NOMO-1 (cell line): Measurements from ENCODE around the gene SGMS1.
A peak's percentile ranks its signal among the peaks of the same experiment; 100 is the strongest.
"Not testable (repeated sequence)": the region's sequence is repeated elsewhere in the genome, so short reads cannot be mapped to it uniquely, and the experiment has no call there.

ENCODE experiments used
- DNase-seq, 2 experiments: peaks; one replicate each; lab custom pipeline; 2025; ENCODE audit not compliant: unreplicated experiment in 2 of 2; lab: John Stamatoyannopoulos, UW

SGMS1 gene

DNA sequence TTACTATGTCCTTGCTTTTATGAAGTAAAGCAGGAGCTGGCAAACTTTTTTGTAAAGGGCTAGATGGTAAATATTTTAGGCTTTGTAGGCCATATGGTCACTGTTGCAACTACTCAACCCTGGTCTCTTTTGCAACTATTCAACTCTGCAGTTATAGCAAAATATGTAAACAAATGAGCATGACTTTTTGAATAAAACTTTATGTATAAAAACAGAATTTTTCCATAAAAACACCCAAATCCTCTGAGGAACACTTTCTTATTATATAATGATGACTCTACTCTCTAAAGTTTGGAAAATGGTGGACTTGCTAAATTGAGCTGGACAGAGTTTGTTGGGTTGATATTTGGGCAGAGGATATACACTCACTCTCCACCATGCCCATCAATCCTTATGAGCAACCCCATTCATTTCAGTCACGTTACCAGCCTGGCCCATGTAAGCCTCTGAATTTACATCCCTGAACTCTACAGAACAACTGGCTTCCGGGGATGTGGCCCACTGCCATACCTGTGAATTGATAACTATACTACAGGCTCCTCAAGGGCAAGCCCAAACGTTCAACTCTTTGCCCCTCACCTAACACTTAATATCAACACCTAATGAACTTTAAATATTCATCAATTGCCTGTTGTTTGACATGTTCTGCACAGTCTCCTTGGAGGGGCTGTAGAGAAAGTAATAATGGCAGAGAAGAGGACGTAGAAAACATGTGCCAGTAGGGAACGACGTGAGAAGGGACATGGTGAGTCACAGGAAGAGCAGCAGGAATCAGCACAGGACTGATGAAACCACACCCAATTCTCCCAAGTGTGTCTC, 37.6 kb downstream of the SGMS1 start:
- DNase-seq = no peak

DNA sequence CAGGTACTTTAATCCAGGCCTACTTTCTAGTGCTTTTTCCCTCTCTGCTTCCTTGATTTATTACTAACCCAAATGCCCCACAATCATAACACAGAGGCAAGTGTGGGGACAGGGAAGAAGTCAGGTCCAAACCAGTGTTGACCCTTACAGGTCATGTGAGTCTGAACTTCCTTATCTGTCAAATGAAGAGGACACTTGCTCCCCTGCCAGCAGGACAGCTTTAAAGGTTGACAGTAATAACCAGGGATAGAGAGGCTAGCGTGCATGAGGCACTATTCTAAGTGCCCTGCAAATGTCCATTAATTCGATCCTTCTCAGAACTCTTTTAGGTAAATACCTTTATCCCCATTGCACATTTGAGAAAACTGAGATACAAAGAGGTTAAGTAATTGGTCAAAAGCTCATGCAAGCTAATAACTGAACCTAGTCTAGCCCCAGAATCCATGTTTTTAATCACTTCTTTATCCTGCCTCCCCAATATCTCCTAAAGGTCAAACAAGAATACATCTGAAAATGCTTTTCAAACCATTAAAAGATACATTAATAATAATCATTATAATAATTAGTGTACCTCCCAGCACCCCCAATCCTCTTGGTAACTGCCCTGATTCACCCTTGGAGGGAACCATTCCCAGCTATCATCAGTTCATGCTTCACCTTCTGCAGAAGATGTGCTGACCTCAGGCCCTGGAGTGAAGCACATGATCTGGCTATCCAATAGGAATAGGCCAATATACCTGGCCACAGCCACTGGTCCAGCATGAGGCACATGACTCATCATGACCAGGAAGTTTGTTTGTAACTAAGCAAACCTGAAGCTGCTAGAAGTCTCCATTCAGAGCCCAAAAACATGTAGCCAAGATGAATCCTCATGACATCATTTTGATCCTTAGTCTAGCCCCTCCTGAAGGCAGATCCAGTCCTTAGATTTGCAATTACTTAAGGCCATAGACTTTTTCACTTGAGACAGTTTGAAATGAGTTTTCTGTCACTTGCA, 40.7 kb downstream of the SGMS1 start:
- DNase-seq = no peak

DNA sequence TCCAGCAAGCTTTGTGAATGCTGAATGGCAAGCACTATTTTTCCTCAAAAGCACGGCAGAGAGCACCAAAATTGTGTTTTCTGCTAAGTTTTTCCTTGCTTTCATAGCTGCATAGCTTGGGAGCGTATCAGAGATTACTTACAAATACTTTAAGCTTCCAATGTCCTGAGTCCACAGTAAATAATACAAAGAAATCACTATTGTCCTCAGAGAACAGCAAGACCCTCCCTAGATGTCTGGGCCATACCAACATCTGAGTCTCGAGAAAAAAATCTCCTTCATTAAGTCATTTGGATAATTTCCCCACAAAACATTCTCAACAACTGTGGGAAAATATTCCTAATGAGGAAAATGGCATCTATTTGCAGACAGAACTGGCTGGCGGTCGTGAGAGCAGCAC, 41.7 kb downstream of the SGMS1 start:
- no peak for DNase-seq

DNA sequence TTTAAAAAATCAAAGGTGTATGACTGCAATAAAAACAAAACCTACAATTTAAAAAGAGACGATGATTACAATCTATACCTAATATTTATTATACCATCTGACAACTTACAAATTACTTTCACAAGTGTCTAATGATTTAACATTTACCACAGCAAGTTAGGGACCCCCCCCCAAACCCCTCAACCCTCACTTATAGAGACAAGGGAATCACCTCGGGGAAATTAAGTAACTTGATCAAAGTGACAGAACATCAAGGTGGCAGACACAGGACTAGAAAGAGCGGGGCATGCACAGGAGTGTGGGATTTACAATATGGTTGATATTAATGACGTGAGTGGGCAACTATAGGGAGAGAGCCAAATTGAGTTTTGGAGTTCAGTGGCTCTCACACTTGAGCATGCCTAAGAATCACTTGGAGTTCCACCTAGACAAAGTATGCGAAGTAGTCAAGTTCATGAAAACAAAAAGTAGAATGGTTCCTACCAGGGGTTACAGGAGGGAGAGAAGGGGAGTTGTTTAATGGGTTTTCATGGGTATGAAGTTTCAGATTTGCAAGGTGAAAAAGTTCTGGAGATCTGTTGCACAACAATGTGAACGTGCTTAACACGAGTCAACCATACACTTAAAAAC, 43.4 kb downstream of the SGMS1 start:
- no peak for DNase-seq

DNA sequence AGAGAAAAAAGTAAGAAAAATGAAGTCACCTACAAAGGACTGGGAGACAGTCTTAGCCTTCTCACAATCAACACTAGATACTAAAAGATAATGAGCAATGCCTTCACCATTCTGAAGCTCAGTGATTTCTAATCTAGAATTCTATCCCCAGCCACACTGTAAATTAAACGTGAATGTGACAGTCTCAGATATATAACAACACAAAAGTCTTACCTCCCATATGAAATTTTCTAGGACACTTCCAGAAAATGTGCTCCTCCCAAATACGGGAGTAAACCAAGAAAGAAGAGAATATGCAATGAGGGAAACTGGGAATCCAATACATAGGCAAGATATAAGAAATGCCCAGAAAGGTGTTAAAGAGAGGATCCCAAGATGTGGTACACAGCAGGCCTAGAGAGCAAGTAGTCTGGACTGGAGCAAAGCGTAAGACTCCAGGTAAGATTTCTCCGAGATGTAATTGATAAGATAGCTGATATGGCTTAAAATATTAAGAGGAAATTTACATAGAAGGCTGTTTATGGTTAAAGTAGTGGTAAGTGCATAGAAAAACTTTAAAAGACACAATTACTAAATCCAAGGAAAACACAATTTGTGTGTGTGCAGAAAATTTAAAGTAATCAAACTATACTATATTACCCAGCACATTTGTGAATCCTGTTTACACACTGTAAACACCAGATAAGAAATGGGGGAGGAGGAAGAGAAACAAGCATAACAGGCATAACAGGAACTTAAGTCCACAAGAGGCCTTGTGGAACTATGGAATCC, 44.1 kb downstream of the SGMS1 start:
- DNase-seq = no peak

DNA sequence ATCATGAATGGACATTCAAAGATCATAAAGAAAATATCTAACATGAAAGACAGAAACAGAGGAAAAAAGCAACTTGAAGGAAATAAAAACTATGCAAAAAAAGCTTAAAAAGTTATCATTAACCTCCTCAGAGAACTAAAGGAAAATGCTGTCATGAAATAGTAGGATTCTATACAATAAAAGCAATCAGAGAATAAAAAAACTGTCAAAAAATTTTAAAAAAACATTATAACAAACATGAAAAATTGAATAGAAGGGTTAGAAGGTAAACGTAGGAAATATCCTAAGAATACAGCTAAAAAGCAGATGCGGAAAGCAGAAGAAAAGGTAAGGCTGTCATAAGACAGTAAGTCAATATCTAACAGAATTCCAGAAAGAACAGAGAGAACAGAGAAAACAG, 44.8 kb downstream of the SGMS1 start:
- DNase-seq = no peak

DNA sequence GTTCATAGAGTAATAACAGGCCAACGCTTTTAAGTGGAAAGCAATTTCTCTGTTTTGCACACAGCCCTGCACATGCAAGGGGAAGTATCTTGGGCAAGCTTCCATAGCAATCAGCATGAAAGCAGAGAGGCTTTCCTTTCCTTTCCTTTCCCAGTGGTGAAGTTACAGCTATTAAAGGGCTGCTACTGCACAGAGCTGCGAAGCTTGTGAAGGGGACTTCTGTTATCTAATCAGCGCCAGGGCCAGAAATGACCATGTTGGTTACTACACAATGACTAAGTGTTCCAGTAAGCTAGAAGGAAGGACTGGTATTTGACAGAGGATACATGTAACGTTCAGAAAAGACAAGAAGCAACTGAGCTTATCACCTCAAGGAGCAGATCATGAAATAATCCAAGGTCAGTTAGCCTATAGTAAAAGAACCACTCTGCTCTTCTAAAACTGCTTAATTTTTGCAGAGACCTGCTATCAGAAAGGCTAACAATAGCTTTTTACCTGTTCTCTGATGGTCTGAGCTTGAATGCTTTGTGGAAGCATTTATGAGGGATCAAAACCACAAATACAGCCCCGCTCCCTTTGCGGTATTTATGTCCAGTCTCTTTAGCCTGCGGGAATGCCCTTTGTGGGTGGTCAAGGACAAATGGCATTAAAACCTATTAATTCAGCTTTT, 45.9 kb downstream of the SGMS1 start:
- DNase-seq = peak; percentile 35 to 68

DNA sequence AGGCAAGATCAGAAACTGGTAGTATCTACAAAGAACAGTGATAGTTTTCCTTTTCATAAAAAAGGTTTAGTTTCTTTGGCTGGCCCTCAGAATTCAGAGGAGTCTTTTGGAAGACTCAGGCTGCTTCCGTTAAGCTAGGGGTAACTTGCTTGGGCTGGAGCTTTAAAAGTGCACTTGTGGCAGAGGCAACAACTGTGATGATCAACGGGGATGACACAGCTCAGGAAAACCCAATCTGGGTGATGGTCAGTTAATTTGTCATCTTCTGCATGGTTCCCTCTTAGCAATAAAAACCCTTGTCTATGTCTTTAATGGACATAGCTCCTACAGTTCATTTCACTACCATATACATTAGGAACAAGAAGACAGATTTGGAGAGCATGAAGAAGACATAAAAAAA, 46.7 kb downstream of the SGMS1 start:
- no peak for DNase-seq

DNA sequence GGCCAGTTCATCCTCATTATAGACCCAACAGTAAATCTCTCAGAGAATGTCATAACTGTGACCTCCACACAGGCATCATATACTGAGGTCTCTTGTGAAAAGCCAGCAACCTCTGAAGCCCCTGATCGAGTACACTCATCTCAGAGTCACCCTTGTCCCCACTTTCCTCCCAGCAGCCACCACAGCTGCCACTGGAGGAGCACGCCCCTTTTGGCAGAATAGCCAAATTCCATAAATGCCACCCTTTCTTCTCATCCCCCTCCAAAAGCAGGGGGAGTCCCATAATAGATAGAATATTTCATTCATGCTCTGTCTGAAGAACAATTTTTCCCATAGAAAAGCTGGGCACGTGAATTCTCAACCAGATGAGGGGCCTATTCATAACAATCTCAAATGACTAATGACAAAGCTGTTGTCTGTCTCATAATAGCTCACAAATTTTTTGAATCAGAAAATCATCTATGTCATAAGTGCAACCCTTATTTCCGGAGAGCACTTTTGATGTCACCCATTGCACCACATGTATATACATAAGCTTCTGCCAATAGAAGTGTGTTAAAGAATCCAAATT, 47.4 kb downstream of the SGMS1 start:
- DNase-seq = no peak

DNA sequence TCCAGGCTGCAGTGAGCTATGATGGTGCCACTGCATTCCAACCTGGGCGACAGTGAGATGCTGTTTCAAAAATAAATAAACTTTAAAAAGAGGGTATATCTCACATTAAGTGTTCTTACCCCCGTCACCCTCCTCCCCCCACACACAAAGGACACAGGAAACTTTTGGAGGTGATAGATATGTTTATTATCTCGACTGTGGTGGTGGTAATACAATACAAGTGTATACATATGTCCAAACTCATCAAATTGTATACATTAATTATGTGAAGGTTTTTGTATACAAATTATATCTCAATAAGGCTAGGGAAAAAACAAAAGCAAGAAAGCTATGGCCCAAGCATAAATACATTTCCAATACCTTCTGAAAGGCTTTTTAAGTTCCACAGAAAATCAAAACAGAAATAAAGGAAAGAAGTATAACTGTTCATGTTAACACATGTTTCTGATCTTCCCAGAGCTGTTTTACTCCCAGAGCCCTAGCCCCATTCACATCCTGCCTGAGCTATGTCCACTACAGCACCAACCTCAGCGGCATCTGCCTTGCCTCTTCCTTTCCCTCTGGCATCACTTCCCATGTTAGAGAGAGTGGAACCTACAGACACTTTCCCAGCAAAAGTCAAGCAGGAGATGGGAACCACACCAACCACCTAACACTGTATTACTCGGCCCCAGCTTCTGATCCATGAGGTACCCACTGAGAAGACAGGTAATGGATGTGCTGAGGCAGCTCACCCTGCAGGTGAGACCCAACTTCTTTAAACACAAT, 48.1 kb downstream of the SGMS1 start:
- no peak for DNase-seq

DNA sequence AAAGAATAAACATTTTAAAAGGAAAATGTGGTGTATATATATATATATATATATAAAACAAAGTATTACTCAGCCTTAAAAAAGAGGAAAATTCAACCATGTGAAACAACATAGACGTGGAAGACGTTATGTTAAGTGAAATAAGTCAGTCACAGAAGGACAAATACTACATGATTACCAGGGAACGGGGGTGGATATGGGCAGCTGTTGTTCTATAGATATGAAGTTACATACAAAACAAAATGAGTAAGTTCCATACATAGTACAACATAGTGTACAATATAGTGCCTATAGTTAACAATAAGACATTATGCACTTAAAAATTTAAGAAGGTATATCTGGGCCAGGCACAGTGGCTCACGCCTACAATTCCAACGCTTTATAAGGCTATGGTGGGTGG, 48.8 kb downstream of the SGMS1 start:
- DNase-seq = no peak

DNA sequence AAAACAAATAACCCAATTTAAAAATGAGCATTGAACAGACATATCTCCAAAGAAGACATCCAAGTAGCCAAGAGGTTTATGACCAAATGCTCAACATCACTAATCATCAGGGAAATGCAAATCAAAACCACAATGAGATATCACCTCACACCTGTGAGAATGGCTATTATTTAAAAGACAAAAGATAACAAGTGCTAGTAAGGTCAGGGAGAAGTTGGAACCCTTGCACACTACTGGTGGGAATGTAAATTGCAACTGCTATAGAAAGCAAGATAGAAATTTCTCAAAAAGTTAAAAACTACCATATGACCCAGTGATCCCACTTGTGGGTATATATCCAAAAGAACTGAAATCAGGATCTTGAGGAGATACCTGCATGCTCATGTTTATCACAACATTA, 49.5 kb downstream of the SGMS1 start:
- DNase-seq = no peak

DNA sequence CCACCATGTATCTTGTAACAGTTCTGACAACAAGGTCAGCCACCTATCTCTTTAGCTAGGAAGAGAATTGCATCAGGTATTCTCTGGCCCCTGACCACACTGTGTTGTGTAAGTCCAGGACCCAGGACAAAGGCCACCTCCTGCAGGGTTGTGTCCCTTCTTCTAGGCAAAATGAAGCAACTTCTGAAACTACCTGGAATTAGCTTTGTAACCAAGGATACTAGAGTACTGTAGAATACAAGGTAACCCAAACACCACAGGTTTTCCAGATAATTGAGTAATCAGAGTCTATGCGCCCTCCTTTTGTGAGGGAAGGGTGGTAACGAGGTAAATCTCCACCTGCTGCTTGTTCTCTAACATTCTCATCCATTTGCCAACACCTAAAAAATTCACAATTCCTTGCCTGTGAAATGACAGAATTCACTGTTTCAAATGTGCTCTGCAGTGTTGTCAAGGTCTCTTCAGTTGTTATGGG, 51.7 kb downstream of the SGMS1 start:
- no peak for DNase-seq

DNA sequence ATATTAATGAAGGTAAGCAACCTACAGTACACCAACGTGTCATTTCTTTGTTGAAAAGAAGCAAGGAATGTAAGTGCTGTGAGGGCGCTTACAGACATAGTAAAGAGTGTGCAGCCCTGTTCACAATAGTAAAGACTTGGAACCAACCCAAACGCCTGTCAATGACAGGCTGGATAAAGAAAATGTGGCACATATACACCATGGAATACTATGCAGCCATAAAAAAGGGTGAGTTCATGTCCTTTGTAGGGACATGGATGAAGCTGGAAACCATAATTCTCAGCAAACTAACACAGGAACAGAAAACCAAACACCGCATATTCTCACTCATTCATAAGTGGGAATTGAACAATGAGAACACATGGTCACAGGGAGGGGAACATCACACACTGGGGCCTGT, 55.0 kb downstream of the SGMS1 start:
- not testable (repeated sequence) for DNase-seq

DNA sequence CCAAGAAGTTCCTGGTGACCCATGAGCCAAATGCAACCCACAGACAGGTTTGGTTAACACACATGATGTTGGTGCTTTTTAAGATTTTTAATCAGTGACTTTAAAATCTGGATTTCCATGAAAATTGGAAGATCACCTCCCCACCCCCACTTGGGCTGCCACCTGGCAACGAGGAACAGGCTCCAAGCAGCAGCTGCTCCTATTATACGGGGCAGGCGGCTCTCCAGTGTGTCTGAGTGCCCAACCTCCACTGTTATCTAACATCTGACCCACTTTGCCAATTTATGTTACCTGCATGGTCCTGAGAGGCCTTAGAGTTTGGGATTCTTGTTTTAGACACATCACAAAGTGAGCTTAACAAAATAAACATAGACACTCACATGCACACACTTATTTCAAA, 56.4 kb downstream of the SGMS1 start:
- no peak for DNase-seq

DNA sequence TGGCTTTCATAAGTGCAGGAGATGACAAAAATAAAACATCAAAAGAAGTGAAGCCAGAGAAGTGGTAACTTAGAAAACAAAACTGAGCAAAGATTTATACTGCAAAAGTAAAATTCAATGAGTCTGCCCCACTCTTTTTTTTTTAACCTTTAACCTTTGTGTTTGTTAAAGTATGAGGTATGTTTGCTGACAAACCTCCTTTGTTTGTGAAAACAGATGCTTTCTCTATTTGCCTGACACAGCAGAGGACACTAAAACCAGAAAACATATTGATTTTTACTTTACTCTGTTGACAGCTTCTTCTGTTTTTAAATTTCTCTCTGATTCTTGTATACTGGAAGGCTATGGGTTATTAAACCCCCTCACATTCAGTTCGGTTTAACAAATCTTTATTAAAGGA, 57.6 kb downstream of the SGMS1 start:
- DNase-seq = no peak

DNA sequence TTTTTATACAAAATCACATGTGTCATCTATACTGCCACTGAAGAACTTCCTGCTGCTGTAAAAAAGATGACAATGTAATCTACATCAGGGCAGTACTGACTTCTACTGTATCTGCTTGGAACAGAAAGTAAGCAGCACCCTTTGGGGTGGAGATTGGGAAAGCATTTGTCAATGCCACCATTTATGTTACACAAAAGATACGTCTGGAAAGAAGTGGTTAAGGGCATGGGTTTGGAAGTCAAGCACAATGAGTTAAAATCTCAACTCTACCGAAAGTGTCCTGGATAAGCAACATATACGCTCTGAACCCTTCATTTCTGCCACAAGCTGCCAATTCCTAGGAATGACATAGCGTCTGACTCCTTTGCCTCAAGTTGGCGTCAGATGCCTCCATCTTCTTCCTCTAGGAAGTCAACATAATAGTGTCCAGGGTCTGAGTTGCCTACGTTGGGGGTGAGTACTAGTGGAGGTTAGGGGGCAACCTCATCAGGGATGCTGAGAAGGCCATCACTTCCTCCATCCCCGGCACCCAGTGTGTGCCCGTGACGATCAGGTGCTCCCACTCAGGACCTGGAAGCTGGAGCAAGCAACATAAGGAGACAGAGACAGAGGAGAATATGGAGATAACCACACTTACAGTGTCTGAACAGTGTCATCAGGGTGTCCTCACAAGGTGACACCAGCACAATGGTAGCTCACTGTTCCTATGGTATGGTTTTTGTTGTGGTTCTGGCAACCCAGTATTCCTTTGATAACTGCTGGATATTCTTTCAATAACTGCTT, 58.3 kb downstream of the SGMS1 start:
- no peak for DNase-seq

DNA sequence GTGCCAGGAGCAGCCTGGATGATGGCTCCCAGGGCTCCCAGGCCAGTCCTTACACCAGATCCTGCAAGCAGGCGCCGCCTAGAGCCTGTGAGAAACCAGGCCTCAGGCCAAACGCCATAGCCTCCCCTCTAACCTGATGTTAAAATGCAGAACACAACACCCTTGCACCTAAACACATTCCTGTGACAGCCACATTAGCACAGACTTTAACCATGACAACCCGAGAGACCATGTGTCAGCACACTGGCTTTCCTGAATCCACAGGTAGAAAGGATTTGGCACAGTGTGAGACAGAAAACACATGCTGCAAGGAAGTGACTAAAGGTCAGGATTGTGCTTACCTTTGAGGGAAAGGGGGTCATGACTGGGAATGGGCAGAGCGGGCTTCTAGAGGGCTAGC, 59.9 kb downstream of the SGMS1 start:
- DNase-seq = no peak
